ENCODE data around the gene PRKCH.

The PRKCH gene

DNA sequence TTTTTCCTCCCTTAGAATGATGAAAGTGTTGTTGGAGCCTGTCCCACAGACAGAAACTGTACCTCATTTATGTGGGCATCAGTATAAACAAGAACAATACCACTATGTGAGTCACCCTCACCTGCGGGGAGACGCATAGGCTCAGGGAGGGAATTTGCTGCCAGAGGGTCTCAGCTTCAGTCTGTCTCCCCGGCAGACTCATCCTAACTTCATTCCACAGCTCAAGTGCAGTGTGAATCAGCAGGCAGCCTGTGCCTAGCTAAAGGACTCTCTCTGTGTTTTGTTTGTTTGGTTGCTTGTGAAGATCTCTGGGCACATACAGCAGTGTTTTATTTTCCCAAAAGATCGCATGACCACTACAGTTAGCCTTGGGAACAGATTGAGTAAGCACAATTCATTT is 98.9 kb downstream of the PRKCH start:
- H3K4me3 ChIP-seq (replicated peaks; ENCODE audit: insufficient read depth, low read length), result no peak overlapping the region
- TF ChIP-seq, protein P1, sequence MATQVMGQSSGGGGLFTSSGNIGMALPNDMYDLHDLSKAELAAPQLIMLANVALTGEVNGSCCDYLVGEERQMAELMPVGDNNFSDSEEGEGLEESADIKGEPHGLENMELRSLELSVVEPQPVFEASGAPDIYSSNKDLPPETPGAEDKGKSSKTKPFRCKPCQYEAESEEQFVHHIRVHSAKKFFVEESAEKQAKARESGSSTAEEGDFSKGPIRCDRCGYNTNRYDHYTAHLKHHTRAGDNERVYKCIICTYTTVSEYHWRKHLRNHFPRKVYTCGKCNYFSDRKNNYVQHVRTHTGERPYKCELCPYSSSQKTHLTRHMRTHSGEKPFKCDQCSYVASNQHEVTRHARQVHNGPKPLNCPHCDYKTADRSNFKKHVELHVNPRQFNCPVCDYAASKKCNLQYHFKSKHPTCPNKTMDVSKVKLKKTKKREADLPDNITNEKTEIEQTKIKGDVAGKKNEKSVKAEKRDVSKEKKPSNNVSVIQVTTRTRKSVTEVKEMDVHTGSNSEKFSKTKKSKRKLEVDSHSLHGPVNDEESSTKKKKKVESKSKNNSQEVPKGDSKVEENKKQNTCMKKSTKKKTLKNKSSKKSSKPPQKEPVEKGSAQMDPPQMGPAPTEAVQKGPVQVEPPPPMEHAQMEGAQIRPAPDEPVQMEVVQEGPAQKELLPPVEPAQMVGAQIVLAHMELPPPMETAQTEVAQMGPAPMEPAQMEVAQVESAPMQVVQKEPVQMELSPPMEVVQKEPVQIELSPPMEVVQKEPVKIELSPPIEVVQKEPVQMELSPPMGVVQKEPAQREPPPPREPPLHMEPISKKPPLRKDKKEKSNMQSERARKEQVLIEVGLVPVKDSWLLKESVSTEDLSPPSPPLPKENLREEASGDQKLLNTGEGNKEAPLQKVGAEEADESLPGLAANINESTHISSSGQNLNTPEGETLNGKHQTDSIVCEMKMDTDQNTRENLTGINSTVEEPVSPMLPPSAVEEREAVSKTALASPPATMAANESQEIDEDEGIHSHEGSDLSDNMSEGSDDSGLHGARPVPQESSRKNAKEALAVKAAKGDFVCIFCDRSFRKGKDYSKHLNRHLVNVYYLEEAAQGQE (IDR thresholded peaks at IDR 0.05; ENCODE audit: insufficient replicate concordance, low read depth), result no peak
- TF ChIP-seq, protein P2, sequence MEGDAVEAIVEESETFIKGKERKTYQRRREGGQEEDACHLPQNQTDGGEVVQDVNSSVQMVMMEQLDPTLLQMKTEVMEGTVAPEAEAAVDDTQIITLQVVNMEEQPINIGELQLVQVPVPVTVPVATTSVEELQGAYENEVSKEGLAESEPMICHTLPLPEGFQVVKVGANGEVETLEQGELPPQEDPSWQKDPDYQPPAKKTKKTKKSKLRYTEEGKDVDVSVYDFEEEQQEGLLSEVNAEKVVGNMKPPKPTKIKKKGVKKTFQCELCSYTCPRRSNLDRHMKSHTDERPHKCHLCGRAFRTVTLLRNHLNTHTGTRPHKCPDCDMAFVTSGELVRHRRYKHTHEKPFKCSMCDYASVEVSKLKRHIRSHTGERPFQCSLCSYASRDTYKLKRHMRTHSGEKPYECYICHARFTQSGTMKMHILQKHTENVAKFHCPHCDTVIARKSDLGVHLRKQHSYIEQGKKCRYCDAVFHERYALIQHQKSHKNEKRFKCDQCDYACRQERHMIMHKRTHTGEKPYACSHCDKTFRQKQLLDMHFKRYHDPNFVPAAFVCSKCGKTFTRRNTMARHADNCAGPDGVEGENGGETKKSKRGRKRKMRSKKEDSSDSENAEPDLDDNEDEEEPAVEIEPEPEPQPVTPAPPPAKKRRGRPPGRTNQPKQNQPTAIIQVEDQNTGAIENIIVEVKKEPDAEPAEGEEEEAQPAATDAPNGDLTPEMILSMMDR (IDR thresholded peaks at IDR 0.05; ENCODE audit: insufficient read depth, low read length), result no peak
- TF ChIP-seq SPI1 (IDR thresholded peaks at IDR 0.05; ENCODE audit: borderline replicate concordance, low read depth) (no peak), GABPA (IDR thresholded peaks at IDR 0.05; ENCODE audit: low read depth) (no peak), POLR2AphosphoS5 (IDR thresholded peaks at IDR 0.05; ENCODE audit: low read depth) (no peak)
- DNase-seq (ENCODE audit: low read depth in 1 of 2, low spot score in 1 of 2), result no peak
- H3K27me3 ChIP-seq (ENCODE audit: insufficient read depth, poor library complexity, severe bottlenecking), result no peaks in the 10 kb centered on the region
- no peak overlapping the region for H3K27ac ChIP-seq (replicated peaks)

DNA sequence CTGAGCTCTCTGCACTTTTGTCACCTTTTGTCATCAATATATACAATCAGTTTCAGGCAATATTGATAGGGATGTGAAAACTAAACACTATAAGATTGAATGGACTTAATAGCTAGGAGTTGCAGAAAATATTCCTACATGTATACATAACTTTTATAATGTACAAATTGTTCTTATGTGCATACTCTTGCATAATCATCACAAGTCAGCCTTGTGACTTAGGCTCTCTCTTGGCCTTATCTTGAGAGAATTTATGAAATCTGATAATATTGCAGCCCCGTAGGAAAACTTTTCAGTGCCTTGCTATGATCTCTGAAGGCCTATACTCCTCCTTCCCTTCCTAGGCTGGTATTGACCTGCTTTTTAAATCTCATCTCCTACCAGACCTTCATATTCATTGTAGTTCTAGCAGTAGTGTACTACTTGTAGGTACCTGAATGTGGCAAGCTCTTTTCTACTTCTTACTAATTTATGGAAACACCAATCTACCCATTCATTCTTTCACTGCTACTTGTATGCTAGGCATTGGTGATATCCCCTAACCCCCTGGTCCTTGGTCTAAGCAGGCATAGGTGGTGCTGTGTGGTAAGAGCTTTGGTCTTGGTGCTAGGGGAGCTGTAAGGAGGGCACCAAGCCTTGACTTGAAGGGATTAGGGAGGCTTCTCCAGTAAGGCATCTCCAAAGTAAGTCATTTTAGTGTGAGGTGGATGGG is 100.0 kb downstream of the PRKCH start:
- no peak overlapping the region for H3K4me3 ChIP-seq (replicated peaks; ENCODE audit: insufficient read depth, low read length)
- no peak for DNase-seq (ENCODE audit: low read depth in 1 of 2, low spot score in 1 of 2)
- no peaks in the 10 kb centered on the region for H3K27me3 ChIP-seq (ENCODE audit: insufficient read depth, poor library complexity, severe bottlenecking)
- TF ChIP-seq SPI1 (IDR thresholded peaks at IDR 0.05; ENCODE audit: borderline replicate concordance, low read depth) (no peak), POLR2AphosphoS5 (IDR thresholded peaks at IDR 0.05; ENCODE audit: low read depth) (no peak), GABPA (IDR thresholded peaks at IDR 0.05; ENCODE audit: low read depth) (no peak)
- TF ChIP-seq, protein P2 (IDR thresholded peaks at IDR 0.05; ENCODE audit: insufficient read depth, low read length), result no peak
- TF ChIP-seq, protein P1 (IDR thresholded peaks at IDR 0.05; ENCODE audit: insufficient replicate concordance, low read depth), result no peak
- no peak overlapping the region for H3K27ac ChIP-seq (replicated peaks)

DNA sequence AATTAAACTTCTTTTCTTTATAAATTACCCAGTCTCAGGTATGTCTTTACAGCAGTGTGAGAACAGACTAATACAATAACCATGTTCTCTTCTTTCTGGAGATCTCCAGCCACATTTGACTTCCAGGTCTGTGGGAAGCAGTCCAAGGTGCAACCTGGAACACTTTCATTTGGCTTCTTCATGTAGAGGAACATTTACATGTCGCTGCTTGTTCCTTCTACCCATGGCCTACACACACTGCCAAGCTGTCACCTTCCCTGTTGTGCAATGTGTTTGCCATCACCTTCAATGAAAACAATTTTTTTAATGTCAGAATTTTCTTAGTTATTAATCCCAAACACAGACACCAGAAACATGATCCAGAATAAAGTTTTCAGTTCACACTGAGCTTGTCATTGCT is 104.7 kb downstream of the PRKCH start:
- Histone ChIP-seq H3K27ac (replicated peaks) (no peak overlapping the region), H3K27me3 (ENCODE audit: insufficient read depth, poor library complexity, severe bottlenecking) (peaks cover 5% of the 10 kb centered on the region), H3K4me3 (replicated peaks; ENCODE audit: insufficient read depth, low read length) (no peak overlapping the region)
- DNase-seq (ENCODE audit: low read depth in 1 of 2, low spot score in 1 of 2), result no peak
- TF ChIP-seq SPI1 (IDR thresholded peaks at IDR 0.05; ENCODE audit: borderline replicate concordance, low read depth) (no peak), GABPA (IDR thresholded peaks at IDR 0.05; ENCODE audit: low read depth) (no peak), POLR2AphosphoS5 (IDR thresholded peaks at IDR 0.05; ENCODE audit: low read depth) (no peak)
- TF ChIP-seq, protein P1 (IDR thresholded peaks at IDR 0.05; ENCODE audit: insufficient replicate concordance, low read depth), result no peak
- TF ChIP-seq, protein P2 (IDR thresholded peaks at IDR 0.05; ENCODE audit: insufficient read depth, low read length), result no peak
